Lower leg skin (tissue), 3 donors: Measurements from ENCODE around the gene HOXD9.

ENCODE experiments used
- POLR2A ChIP-seq, 2 donors: fragments of 450-650 bp; IDR thresholded peaks; one replicate each; pipeline ENCODE4 v1.6.1; 2016 to 2017; ENCODE audit warnings: antibody characterized with exemption in 2 of 2, mild to moderate bottlenecking in 1 of 2, moderate library complexity in 1 of 2
- TF ChIP-seq, protein P1 (sequence below), 3 donors: fragments of 450-650 bp; IDR thresholded peaks; one replicate each; pipeline ENCODE4 v1.5.1; 2016; ENCODE audit warnings: antibody characterized with exemption in 3 of 3, mild to moderate bottlenecking in 3 of 3, moderate library complexity in 2 of 3

DNA sequence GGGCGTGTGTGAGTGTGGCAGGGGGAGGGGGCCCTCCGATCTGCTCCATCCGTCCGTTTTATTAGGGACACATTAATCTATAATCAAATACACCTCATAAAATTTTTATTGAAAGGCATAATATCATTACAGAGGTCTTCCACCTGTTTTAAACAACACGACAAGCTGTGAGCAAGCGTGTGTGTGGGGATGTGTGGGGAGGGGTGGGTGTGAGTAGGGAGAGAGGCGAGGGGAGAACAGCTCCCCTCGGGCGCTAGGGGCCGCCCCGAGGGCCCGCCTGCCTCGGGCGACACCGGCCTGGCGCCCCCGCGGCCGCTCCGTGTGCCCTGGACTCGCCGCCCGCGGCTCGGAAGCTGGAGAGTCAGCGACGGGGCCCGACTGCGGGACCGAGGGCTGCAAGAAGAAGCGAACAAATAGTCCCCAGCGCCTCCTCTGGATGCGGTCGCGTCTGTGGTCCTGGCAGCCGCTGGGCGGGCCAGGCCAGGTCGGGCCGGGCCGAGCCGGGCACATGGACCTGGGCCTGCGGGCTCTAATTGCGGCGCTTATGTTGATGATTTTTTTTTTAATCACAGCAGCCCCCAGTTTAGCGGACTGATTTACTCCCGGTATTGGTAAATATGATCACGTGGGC is 352 bp upstream of the HOXD9 start:
- TF ChIP-seq, protein P1, sequence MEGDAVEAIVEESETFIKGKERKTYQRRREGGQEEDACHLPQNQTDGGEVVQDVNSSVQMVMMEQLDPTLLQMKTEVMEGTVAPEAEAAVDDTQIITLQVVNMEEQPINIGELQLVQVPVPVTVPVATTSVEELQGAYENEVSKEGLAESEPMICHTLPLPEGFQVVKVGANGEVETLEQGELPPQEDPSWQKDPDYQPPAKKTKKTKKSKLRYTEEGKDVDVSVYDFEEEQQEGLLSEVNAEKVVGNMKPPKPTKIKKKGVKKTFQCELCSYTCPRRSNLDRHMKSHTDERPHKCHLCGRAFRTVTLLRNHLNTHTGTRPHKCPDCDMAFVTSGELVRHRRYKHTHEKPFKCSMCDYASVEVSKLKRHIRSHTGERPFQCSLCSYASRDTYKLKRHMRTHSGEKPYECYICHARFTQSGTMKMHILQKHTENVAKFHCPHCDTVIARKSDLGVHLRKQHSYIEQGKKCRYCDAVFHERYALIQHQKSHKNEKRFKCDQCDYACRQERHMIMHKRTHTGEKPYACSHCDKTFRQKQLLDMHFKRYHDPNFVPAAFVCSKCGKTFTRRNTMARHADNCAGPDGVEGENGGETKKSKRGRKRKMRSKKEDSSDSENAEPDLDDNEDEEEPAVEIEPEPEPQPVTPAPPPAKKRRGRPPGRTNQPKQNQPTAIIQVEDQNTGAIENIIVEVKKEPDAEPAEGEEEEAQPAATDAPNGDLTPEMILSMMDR (IDR thresholded peaks at IDR 0.05): no peak
- no peak for TF ChIP-seq POLR2A (IDR thresholded peaks at IDR 0.05)
